K562 (cell line): ENCODE results near the gene MPRIP. TPM values are rescaled to one million over a fixed set of nuclear protein-coding genes. Genes with fewer than 3 reads are reported as not detected.
A peak's percentile ranks its signal among the peaks of the same experiment; 100 is the strongest.

Experiments
- AFF4 ChIP-seq: sonication (generic); formaldehyde crosslinking; IDR thresholded peaks from 2 replicates; pipeline ENCODE4 v1.8.0; 2023; ENCODE audit warnings: mild to moderate bottlenecking, missing genetic modification reagents
- CTBP1 ChIP-seq: fragments of 450-650 bp; IDR thresholded peaks from 2 replicates; pipeline ENCODE4 v1.6.1; 2016; ENCODE audit warnings: borderline replicate concordance
- ELK1 ChIP-seq: sonication (generic); formaldehyde crosslinking; IDR thresholded peaks from 2 replicates; pipeline ENCODE4 v1.8.1; 2022; ENCODE audit warnings: missing genetic modification reagents
- GATA2 ChIP-seq: sonication (generic); formaldehyde crosslinking; IDR thresholded peaks from 2 replicates; pipeline ENCODE4 v1.4.0; 2020; ENCODE audit warnings: mild to moderate bottlenecking, missing genetic modification reagents
- KAT7 ChIP-seq: sonication (generic); formaldehyde crosslinking; IDR thresholded peaks from 2 replicates; pipeline ENCODE4 v1.8.0; 2022; ENCODE audit warnings: missing genetic modification reagents, mild to moderate bottlenecking, borderline replicate concordance
- MTA3 ChIP-seq: fragments of 450-650 bp; formaldehyde crosslinking; IDR thresholded peaks from 2 replicates; pipeline ENCODE4 v1.6.1; 2017; ENCODE audit warnings: mild to moderate bottlenecking, borderline replicate concordance
- REST ChIP-seq, 2 experiments: fragments of 450-650 bp; formaldehyde crosslinking in 1 of 2; IDR thresholded peaks; 2 replicates each; pipeline versions ENCODE4 v1.4.0 to v1.6.1; 2014 to 2020; ENCODE audit warnings: mild to moderate bottlenecking in 2 of 2, borderline replicate concordance in 1 of 2, low read depth in 1 of 2
- SIN3A ChIP-seq, 2 experiments: fragments of 150-350 bp in 1 of 2; IDR thresholded peaks; 2 replicates each; pipeline ENCODE4 v1.6.1; 2011 to 2016; ENCODE audit warnings: borderline replicate concordance in 2 of 2, low read depth in 2 of 2, low read length in 2 of 2, mild to moderate bottlenecking in 2 of 2, moderate library complexity in 2 of 2; ENCODE audit not compliant: control insufficient read depth in 1 of 2
- SUPT5H ChIP-seq: fragments of 450-650 bp; IDR thresholded peaks from 2 replicates; pipeline ENCODE4 v1.6.1; 2016
- ZBTB7A ChIP-seq: IDR thresholded peaks from 2 replicates; pipeline ENCODE4 v1.6.1; 2011; ENCODE audit warnings: low read depth, mild to moderate bottlenecking, low read length, moderate library complexity, borderline replicate concordance; ENCODE audit not compliant: control insufficient read depth
- ZKSCAN8 ChIP-seq: fragments of 200-800 bp; sonication (Bioruptor generic); IDR thresholded peaks from 2 replicates; pipeline ENCODE4 v1.6.1; 2016; ENCODE audit warnings: missing genetic modification characterization, missing compliant biosample characterization
- ZNF384 ChIP-seq: IDR thresholded peaks from 2 replicates; pipeline ENCODE4 v1.6.1; 2012; ENCODE audit warnings: low read depth, low read length, improper control_type of control experiment
- polyA plus RNA-seq, 8 experiments: library from polyadenylated mRNA; depleted of rRNA in 4 of 8; stranded (reverse) in 5 of 8; unstranded in 3 of 8; fragments of >200 nt; fragmentation: Nextera tagmentation in 2 of 8; fragmentation: Illumina TruSeq in 1 of 8; extraction: Ambion mirVana in 2 of 8; extraction: Trizol in 1 of 8; gene quantifications; 2 replicates each; pipeline versions ENCODE4 v1.2.1 to v1.2.3, GENCODE V29; 2011 to 2014; ENCODE audit warnings: inconsistent platforms in 1 of 8, missing spikeins in 1 of 8
- total RNA-seq, 7 experiments: library from RNA; depleted of rRNA in 6 of 7; stranded (reverse); fragments of >200 nt in 6 of 7; fragmentation: Illumina TruSeq in 2 of 7; extraction: Trizol in 2 of 7; gene quantifications; 2 replicates each; pipeline versions ENCODE4 v1.2.1 to v1.2.3, GENCODE V29; 2011 to 2021; ENCODE audit warnings: low replicate concordance in 1 of 7

MPRIP gene
- total and polyA plus RNA-seq, 9 of the 15 experiments (the other 6 are each of a cell fraction or from before 2014, with no cell fraction given): 10.0 to 72.6 (median 30.1) TPM

GRCh38 chr17:17236295-17237025 is 194.2 kb downstream of the MPRIP start (continued):
- TF ChIP-seq SIN3A (IDR thresholded peaks at IDR 0.05; ENCODE audit: borderline replicate concordance in 2 of 2, control insufficient read depth in 1 of 2, low read depth in 2 of 2, low read length in 2 of 2) (no peak), SUPT5H (0 out of 2 replicates have a peak, but pooled peaks have one; percentile 71), AFF4 (CRISPR knock-in tag) (no peak; the same call in 1 of the 2 replicates), REST (IDR thresholded peaks at IDR 0.05; ENCODE audit: borderline replicate concordance) (no peak), REST (CRISPR knock-in tag; IDR thresholded peaks at IDR 0.05; ENCODE audit: low read depth) (no peak), GATA2 (CRISPR knock-in tag) (peak; percentile 58; the same call in 1 of the 2 replicates), ELK1 (CRISPR knock-in tag) (no peak), ZKSCAN8 (CRISPR knock-in tag) (no peak), MTA3 (no peak), ZNF384 (no peak), ZBTB7A (peak; percentile 19; the same call in 1 of the 2 replicates), KAT7 (peak; percentile 73; the same call in 1 of the 2 replicates), CTBP1 (no peak)
